NK-92 (cell line): ENCODE results near the gene POGK.

Experiments used
- DNase-seq: peaks from one replicate; lab custom pipeline; 2025; ENCODE audit not compliant: unreplicated experiment; lab: John Stamatoyannopoulos, UW

POGK gene

DNA sequence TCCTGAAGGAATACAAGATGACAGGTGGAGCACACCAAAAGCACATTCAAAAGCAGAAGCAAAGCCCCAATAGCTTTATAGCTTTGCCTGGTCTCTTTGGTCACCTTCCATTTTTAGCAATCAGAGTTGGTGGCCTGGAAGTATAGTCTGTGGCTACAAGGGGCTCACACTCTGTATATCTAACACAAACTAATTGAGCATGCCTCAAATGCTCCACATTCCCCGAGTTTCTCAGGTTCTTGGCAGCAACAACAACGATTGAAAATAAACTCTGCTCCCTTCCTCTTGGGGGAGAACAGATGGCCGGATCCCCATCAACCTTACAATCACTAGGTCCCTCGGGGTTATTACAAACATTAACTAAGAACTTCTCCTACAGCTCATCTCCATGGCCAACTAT, 61.7 kb downstream of the POGK start:
- no peak for DNase-seq

- no peak for DNase-seq
Observed at GRCh38 chr1:166902279-166902678, 63.0 kb downstream of the POGK start.

GRCh38 chr1:166903232-166903631, 64.0 kb downstream of the POGK start:
- DNase-seq, result no peak

GRCh38 chr1:166905136-166905535, 65.9 kb downstream of the POGK start:
- DNase-seq, result no peak

GRCh38 chr1:166905900-166906299, 66.6 kb downstream of the POGK start:
- no peak for DNase-seq
